Lower leg skin (tissue), 4 donors: ENCODE results near the gene OTUD6A. TPM values are rescaled to one million over a fixed set of nuclear protein-coding genes. Genes with fewer than 3 reads are reported as not detected.

Experiments used
- DNase-seq, 2 donors: peaks; one replicate each; pipeline ENCODE4 v3.0.0-alpha.2; 2019; ENCODE audit warnings: low spot score in 2 of 2
- H3K4me3 ChIP-seq: fragments of 200-600 bp; sonication (generic); 2 replicates; pipeline ENCODE4 v1.5.1; 2017; ENCODE audit warnings: mild to moderate bottlenecking, low read depth; ENCODE audit not compliant: poor library complexity, severe bottlenecking
- CTCF ChIP-seq, 3 donors: fragments of 450-650 bp; IDR thresholded peaks; one replicate each; pipeline ENCODE4 v1.5.1; 2016; ENCODE audit warnings: antibody characterized with exemption in 3 of 3, mild to moderate bottlenecking in 3 of 3, moderate library complexity in 2 of 3
- POLR2A ChIP-seq, 2 donors: fragments of 450-650 bp; IDR thresholded peaks; one replicate each; pipeline ENCODE4 v1.6.1; 2016 to 2017; ENCODE audit warnings: antibody characterized with exemption in 2 of 2, mild to moderate bottlenecking in 1 of 2, moderate library complexity in 1 of 2
- WGBS, 2 donors: methylation state at CpG; one replicate each; pipeline ENCODE4 v1.1.5; 2018; 5-methylcytosine and 5-hydroxymethylcytosine counted together
- intact Hi-C: fragments of 100-400 bp; cut with DNase I; formaldehyde crosslinking; loops from one replicate; pipeline ENCODE4 v1.15.0; 2023; ENCODE audit warnings: low total_unique reads
- total RNA-seq, 4 donors: library from RNA; depleted of rRNA; stranded (reverse); fragments of >200 nt; gene quantifications; one replicate each; pipeline ENCODE4 v1.1.0, GENCODE V29; 2016

The OTUD6A gene
- total RNA-seq, 4 donors from 2014 or later, result not detected

- H3K4me3 ChIP-seq, result no peak overlapping the region
- TF ChIP-seq CTCF (IDR thresholded peaks at IDR 0.05), result no peak
- TF ChIP-seq POLR2A (IDR thresholded peaks at IDR 0.05), result no peak
- WGBS, 2 donors, result 89 to 97% methylated on average over 5 of the region's 5 CpGs
- intact Hi-C loops, result no loop called here
- no peak for DNase-seq
These were observed 17.0 kb downstream of the OTUD6A start for GRCh38 chrX:70079297-70079696.

- no peak overlapping the region for H3K4me3 ChIP-seq
- TF ChIP-seq CTCF (IDR thresholded peaks at IDR 0.05) (no peak), POLR2A (IDR thresholded peaks at IDR 0.05) (no peak)
- 65 to 77% methylated on average over 3 of the region's 3 CpGs for WGBS, 2 donors
- DNase-seq, result no peak
- intact Hi-C loops, result no loop called here
These were observed 17.6 kb downstream of the OTUD6A start for GRCh38 chrX:70079870-70080269.

GRCh38 chrX:70082723-70083122, 20.5 kb downstream of the OTUD6A start:
- intact Hi-C loops, result no loop called here
- WGBS, 2 donors, result 65 to 66% methylated on average over 4 of the region's 4 CpGs
- TF ChIP-seq CTCF (IDR thresholded peaks at IDR 0.05), result no peak
- TF ChIP-seq POLR2A (IDR thresholded peaks at IDR 0.05), result no peak
- no peak overlapping the region for H3K4me3 ChIP-seq
- DNase-seq, result no peak

GRCh38 chrX:70084592-70085240, 22.5 kb downstream of the OTUD6A start:
- TF ChIP-seq CTCF (IDR thresholded peaks at IDR 0.05), result no peak
- TF ChIP-seq POLR2A (IDR thresholded peaks at IDR 0.05), result no peak
- no peak overlapping the region for H3K4me3 ChIP-seq
- no peak for DNase-seq
- WGBS, 2 donors, result 45 to 62% methylated on average over 5 of the region's 5 CpGs
- intact Hi-C loops, result no loop called here

- TF ChIP-seq POLR2A (IDR thresholded peaks at IDR 0.05) (no peak), CTCF (IDR thresholded peaks at IDR 0.05) (no peak)
- H3K4me3 ChIP-seq, result no peak overlapping the region
- intact Hi-C loops, result no loop called here
- WGBS, 2 donors, result 57 to 65% methylated on average over 11 of the region's 11 CpGs
- DNase-seq, result no peak
These were observed 25.8 kb downstream of the OTUD6A start for GRCh38 chrX:70087857-70088630.
